HG02885 (cell line): ENCODE measurements around the gene CD3G.
"Not testable (repeated sequence)": the region's sequence is repeated elsewhere in the genome, so short reads cannot be mapped to it uniquely, and the experiment has no call there.

ENCODE experiments used
- ATAC-seq: cut with Tn5 transposase; IDR thresholded peaks from one replicate; pipeline ENCODE4 v1.9.1; 2021; ENCODE audit warnings: mild to moderate bottlenecking; ENCODE audit not compliant: unreplicated experiment, poor library complexity

The CD3G gene

GRCh38 chr11:118373263-118373662 is 29.1 kb downstream of the CD3G start:
- no peak for ATAC-seq

DNA sequence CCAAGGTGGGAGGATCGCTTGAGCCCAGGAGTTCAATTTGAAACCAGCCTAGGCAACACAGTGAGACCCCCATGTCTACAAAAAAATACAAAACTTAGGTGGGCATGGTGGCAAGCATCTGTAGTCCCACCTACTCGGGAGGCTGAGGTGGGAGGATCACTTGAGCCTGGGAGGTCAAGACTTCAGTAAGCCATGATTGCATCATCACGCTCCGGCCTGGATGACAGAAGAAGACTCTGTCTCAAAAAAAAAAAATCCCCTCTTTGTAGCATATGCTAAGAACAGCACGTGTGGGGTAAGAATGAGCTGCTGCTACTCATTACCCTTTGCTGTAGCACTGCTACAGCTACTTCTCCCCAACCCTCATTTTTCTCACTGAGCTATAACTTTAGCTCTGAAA is 29.7 kb downstream of the CD3G start:
- ATAC-seq: no peak

DNA sequence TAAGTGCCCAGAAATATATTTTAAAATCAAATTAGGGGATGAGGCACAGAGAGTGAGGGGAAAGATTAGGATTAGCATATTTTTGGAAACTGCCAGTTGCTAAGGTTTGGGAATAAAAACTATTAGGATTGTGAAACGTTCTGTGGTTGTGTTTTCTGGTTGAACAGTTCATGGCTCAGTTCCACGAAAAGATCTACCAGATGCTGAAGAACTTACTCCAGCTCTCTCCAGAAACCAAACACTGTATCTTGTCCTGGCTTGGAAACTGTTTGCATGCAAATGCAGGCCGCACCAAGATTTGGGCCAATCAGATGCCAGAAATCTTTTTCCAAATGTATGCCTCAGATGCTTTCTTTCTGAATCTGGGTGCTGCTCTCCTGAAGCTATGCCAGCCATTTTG is 30.6 kb downstream of the CD3G start:
- no peak for ATAC-seq

DNA sequence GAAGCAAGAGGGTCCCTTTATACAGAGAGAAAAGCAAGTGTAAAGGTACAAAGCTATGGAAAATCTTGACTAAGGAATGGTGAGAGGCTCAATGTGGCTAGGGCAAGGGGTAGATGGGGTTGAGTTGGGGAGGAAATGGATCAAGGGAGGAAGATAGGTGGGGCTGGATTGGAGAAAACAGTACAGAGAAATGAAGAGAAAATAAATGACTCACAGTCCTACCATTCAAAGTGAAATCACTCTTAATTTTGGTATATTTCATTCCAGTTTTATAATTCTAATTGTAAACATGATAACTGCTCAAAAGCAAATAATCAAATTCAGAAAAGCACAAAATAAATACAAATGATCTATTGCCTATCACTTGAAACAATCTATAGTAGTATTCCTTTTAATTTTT is 31.8 kb downstream of the CD3G start:
- no peak for ATAC-seq

- no peak for ATAC-seq
These were observed 35.4 kb downstream of the CD3G start for GRCh38 chr11:118379497-118379896.

DNA sequence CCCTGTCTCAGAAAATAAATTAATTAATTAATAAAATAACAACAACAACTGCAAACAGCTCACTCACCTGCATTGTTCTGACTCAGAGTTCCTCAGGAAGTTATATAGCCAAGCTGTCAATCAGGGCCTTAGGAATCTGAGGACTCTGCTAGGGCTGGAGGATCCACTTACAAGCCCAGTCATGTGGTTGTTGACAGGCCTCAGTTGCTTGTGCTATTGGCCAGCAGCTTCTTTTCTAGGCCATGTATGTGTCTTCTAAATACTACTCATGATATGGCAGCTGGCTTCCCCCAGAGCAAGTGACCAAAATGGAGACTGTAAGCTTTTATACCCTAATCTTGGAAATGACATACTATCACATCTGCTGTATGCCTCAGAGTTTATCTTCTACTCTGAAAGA is 36.4 kb downstream of the CD3G start:
- no peak for ATAC-seq

- ATAC-seq: no peak
These were observed 38.8 kb downstream of the CD3G start for GRCh38 chr11:118382954-118383353.

DNA sequence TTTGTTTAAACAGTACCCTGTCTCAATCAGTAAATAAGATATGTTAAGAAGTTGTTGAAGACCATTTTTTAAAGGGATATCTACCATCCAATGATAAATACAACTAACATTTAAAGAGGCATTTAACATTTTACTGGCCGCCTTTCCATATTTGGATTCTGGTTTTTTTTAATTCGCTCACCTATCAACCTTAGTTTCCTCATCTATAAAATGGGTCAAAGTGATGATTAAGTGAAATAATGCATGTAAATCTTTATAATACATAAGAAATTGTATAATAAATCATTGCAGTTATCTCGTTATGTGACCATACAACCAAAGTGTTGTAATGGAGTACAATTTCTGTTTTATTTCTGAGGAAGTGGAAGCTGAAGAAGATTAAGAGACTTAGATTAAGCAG is 39.5 kb downstream of the CD3G start:
- ATAC-seq: no peak

GRCh38 chr11:118396097-118396501 is 52.0 kb downstream of the CD3G start:
- ATAC-seq: no peak

GRCh38 chr11:118397448-118397847 is 53.3 kb downstream of the CD3G start:
- ATAC-seq: no peak

GRCh38 chr11:118398791-118399559 is 54.8 kb downstream of the CD3G start:
- no peak for ATAC-seq

DNA sequence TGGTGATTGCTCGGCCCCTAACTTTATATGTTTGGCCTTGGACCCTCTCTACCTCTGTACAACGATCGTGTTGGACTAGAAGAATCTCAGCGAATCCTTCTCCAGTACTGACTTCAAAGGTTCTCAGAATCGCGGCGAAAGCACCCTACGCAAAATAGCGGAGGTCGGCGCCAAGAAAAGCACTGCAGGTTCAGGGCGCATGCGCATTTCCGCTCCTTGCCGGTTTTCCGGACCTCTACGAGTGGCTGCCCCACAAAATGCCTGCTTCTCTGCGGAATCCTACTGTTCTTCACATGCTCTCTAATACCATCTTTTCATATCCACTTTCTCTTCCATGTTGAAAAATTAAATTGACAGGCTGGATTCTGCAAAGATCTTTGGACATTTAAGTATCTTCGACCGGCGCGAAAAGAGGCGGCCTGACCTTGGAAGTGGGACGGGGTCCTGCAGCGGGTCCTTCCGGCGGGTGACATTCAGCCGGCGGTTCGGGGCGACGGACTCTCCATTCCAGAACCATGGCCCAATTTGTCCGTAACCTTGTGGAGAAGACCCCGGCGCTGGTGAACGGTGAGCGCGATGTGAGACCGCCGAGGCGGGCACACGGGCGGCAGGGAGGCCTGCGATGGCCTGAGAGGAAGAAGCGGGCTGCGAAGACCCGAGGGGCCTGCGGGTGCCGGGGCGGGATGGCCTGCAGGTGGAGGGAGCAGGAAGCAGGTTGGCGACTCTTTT is 57.2 kb downstream of the CD3G start, which contains the start of gene ATP5MG:
Gene ATP5MG, plus strand, starts transcription at position 456 of the 729 bp plus-strand sequence. Its CDS starts 60 bp downstream, at position 516.
- ATAC-seq: peak; percentile 68

- peak; percentile 26 for ATAC-seq
These were observed 57.9 kb downstream of the CD3G start for GRCh38 chr11:118401880-118402590.

GRCh38 chr11:118402594-118402993 is 58.5 kb downstream of the CD3G start:
- not testable (repeated sequence) for ATAC-seq
